ENCODE data around the gene ENKD1. TPM values are rescaled to one million over a fixed set of nuclear protein-coding genes. Genes with fewer than 3 reads are reported as not detected.

Gene ENKD1
- polyA plus RNA-seq, 4 donors: 4.1 to 13.2 (median 12.2) TPM

DNA sequence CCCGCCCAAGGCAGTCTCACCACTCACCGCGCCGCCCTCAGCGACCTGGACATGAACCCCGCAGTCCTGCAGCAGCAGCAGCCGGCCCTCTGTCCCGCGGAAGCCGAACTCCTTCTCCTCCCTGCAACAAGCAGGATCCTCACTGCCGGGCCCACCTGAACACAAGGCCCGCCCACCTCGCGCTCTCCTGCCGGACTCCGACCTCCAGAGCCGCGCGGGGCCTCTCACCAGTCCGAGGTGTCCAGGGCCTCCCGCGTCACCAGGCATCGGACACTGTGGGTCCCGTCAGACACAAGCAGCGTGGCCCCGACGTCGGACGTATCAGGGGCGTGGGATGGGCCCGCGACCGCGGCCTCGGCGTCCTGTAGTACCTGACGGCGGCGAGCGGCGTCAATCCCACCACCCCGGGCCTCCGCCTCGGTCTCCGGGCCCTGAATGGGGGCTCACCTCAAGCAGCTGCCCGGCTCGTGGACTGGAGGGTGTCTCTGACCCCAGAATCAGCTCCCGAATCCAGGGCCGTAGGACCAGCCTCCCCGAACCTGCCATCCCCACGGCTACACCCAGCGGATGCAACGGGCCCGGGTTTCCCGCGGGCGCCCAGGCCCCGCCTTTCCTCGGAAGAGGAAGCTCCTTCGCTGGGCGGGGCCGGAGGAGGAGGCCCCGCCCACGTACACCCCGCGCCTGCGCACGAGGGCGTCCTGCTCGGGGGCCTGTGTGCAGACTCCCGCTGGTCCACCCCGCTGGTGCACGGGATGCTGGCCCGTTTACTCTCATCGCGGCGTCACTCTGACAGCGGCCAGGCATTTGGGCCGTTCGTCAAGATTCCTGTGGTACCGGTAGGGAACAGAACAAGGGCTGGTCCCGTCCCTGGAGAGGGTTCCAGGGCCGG, 6.6 kb downstream of the ENKD1 start, which contains the start of gene ACD:
ACD (minus strand) TSS at position 586 of the 889 bp plus-strand sequence; CDS start at position 546, 40 bp downstream.
- FAIRE-seq (no peak), DNase-seq (peak; percentile 93 to 96)
- Histone ChIP-seq H3K4me1 (ENCODE audit: control insufficient read depth in 3 of 3, insufficient read depth in 2 of 3, low read depth in 1 of 3, low read length in 2 of 3) (peaks cover 0 to 14% (median 0%) of the 10 kb centered on the region in 3 donors), H3K27ac (ENCODE audit: low read depth in 1 of 3, low read length in 2 of 3) (peak within 1 kb of the TSS; percentile 87 to 99 (median 98)), H3K36me3 (ENCODE audit: control insufficient read depth in 3 of 3, insufficient read depth in 2 of 3, low read depth in 1 of 3, low read length in 3 of 3) (peaks cover 0 to 50% (median 2%) of the 10 kb centered on the region in 3 donors), H3K4me3 (ENCODE audit: low read depth in 1 of 3, low read length in 3 of 3) (peak within 1 kb of the TSS; percentile 74 to 99 (median 80)), H3K27me3 (ENCODE audit: control insufficient read depth in 3 of 3, insufficient read depth in 3 of 3, low read length in 3 of 3) (peaks cover 0 to 6% (median 0%) of the 10 kb centered on the region in 3 donors), H3K9me3 (ENCODE audit: control insufficient read depth in 2 of 2, insufficient read depth in 1 of 2, low read depth in 1 of 2, low read length in 1 of 2) (no peaks in the 10 kb centered on the region)
- WGBS, 3 donors: 0% methylated on average over 70 to 83 of the region's 83 CpGs

DNA sequence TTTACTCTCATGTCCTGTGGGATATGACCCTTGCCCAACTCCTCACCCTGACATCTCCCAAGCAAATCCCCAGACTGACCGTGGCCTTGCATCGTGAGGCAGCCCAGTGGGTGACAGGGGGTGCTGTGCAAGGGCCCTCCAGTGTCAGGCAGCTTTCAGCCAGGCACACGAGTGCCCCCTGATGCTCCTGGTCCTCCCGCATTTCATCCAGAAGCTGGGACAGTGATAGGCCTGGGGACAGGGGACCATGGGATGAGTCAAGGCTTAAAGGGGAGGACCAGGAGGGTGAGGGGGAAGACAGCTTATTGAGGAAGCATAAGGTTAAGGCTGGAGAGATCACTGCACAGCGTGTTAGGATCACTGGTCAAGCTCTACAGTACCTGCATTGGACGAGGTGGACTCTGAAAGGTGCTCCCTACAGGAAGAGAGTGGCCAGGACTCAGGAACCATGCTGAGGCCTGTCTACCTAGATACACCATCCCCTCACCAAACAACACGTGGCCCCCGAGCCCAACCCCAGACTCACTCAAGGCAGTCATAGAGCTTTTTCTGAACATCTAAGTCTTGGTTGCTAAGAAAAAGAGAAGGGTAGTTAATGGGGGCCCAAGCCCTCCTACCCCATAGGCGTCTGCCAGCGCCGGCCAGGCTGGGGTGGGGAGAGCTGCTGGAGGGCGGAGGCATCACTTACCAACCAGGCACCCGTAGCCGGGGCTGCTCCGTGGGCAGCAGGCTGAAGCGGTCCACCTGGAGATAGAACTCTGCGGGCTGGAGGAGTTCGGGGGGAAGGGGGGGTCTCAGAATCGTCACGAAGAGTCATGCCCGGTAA, 7.5 kb downstream of the ENKD1 start:
- FAIRE-seq (no peak), DNase-seq (no peak)

DNA sequence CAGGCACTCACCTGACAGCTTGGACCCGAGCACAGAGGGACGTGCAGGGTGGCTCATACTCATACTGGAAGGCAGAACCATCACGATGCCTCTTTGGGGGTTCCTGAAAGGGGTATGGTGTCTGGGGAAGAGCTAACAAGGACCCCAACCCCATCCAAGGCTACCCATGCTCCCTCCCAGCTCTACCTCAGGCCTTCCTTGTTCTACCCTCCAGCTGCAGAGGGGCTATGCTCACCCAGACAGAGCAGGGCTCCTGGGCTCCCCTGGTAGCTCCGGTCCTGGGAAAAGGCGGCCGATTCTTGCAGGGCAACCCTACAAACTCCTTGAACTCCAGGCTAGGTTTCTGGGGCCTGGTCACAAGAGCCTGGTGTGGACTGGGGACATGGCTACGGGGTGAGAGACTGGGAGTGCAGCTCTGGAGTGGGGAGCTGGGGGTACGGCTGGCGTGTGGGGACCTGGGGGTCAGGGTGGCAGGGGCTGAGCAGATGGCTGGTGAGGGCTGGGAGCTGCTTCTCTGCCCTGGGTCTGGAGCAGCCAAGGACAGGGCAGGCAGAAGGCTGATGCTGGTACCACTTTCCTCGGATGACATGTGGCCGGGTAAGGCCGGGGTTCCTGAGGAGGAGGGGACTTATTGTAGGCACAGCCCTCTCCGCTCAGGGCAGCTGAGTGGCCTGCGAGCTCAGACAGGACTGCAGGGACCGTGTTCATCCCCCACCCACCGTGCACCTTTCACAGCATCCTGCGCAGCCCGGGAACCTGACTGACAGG, 8.6 kb downstream of the ENKD1 start:
- 91 to 95% (median 93%) methylated on average over 18 of the region's 18 CpGs for WGBS, 3 donors
- no peak for FAIRE-seq

More for the DNA sequence above, 7.5 kb downstream of the ENKD1 start:
- peaks cover 0 to 46% (median 2%) of the 10 kb centered on the region in 3 donors for H3K36me3 ChIP-seq (ENCODE audit: control insufficient read depth in 3 of 3, insufficient read depth in 2 of 3, low read depth in 1 of 3, low read length in 3 of 3)
- 32 to 37% (median 35%) methylated on average over 19 to 21 of the region's 21 CpGs for WGBS, 3 donors
- H3K9me3 ChIP-seq (ENCODE audit: control insufficient read depth in 2 of 2, insufficient read depth in 1 of 2, low read depth in 1 of 2, low read length in 1 of 2): no peaks in the 10 kb centered on the region
- H3K27me3 ChIP-seq (ENCODE audit: control insufficient read depth in 3 of 3, insufficient read depth in 3 of 3, low read length in 3 of 3): peaks cover 0 to 15% (median 0%) of the 10 kb centered on the region in 3 donors
- H3K4me1 ChIP-seq (ENCODE audit: control insufficient read depth in 3 of 3, insufficient read depth in 2 of 3, low read depth in 1 of 3, low read length in 2 of 3): peaks cover 0 to 14% (median 0%) of the 10 kb centered on the region in 3 donors
- no peak overlapping the region for H3K27ac ChIP-seq (ENCODE audit: low read depth in 1 of 3, low read length in 2 of 3)
- peak overlapping the region; percentile 74 to 99 (median 80) for H3K4me3 ChIP-seq (ENCODE audit: low read depth in 1 of 3, low read length in 3 of 3)

DNA sequence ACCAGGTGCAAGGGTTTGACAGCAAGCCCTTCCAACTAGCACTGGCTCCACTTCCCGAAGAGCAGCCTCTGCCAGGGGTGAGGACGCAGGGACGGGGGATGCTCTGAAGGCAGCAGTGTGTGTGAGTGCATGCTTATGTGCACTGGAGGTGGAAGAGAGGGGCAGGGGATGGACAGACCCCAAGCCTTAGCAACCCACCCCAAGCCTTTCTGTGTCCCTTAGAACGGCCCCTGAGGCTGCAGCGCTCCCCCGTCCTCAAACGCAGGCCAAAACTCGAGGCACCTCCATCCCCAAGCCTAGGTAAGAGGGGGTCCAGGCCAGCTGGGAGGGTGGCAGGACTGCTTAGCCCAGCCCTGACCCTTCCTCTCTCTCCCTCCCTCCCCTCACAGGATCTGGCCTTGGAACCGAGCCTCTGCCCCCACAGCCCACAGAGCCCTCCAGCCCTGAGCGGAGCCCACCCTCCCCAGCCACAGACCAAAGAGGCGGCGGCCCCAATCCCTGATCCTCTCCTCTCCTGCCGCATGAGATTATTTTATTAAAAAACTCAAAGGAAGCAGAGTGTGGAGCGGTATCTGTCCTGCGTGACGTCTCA, 9.4 kb downstream of the ENKD1 start:
- FAIRE-seq: no peak
- 87 to 94% (median 93%) methylated on average over 16 of the region's 16 CpGs for WGBS, 3 donors
- no peak overlapping the region for H3K4me3 ChIP-seq (ENCODE audit: low read depth in 1 of 3, low read length in 3 of 3)
- DNase-seq: no peak
- peaks cover 0 to 27% (median 2%) of the 10 kb centered on the region in 3 donors for H3K36me3 ChIP-seq (ENCODE audit: control insufficient read depth in 3 of 3, insufficient read depth in 2 of 3, low read depth in 1 of 3, low read length in 3 of 3)
- peaks cover 0 to 3% of the 10 kb centered on the region in 2 donors for H3K9me3 ChIP-seq (ENCODE audit: control insufficient read depth in 2 of 2, insufficient read depth in 1 of 2, low read depth in 1 of 2, low read length in 1 of 2)
- peaks cover 0 to 18% (median 0%) of the 10 kb centered on the region in 3 donors for H3K4me1 ChIP-seq (ENCODE audit: control insufficient read depth in 3 of 3, insufficient read depth in 2 of 3, low read depth in 1 of 3, low read length in 2 of 3)
- H3K27me3 ChIP-seq (ENCODE audit: control insufficient read depth in 3 of 3, insufficient read depth in 3 of 3, low read length in 3 of 3): peaks cover 0 to 30% (median 2%) of the 10 kb centered on the region in 3 donors
- H3K27ac ChIP-seq (ENCODE audit: low read depth in 1 of 3, low read length in 2 of 3): no peak overlapping the region

More for the DNA sequence above, 8.6 kb downstream of the ENKD1 start:
- H3K27me3 ChIP-seq (ENCODE audit: control insufficient read depth in 3 of 3, insufficient read depth in 3 of 3, low read length in 3 of 3): peaks cover 0 to 25% (median 2%) of the 10 kb centered on the region in 3 donors
- peaks cover 0 to 3% of the 10 kb centered on the region in 2 donors for H3K9me3 ChIP-seq (ENCODE audit: control insufficient read depth in 2 of 2, insufficient read depth in 1 of 2, low read depth in 1 of 2, low read length in 1 of 2)
- DNase-seq: no peak
- no peak overlapping the region for H3K4me3 ChIP-seq (ENCODE audit: low read depth in 1 of 3, low read length in 3 of 3)
- peaks cover 0 to 34% (median 2%) of the 10 kb centered on the region in 3 donors for H3K36me3 ChIP-seq (ENCODE audit: control insufficient read depth in 3 of 3, insufficient read depth in 2 of 3, low read depth in 1 of 3, low read length in 3 of 3)
- peaks cover 0 to 18% (median 0%) of the 10 kb centered on the region in 3 donors for H3K4me1 ChIP-seq (ENCODE audit: control insufficient read depth in 3 of 3, insufficient read depth in 2 of 3, low read depth in 1 of 3, low read length in 2 of 3)
- no peak overlapping the region for H3K27ac ChIP-seq (ENCODE audit: low read depth in 1 of 3, low read length in 2 of 3)

DNA sequence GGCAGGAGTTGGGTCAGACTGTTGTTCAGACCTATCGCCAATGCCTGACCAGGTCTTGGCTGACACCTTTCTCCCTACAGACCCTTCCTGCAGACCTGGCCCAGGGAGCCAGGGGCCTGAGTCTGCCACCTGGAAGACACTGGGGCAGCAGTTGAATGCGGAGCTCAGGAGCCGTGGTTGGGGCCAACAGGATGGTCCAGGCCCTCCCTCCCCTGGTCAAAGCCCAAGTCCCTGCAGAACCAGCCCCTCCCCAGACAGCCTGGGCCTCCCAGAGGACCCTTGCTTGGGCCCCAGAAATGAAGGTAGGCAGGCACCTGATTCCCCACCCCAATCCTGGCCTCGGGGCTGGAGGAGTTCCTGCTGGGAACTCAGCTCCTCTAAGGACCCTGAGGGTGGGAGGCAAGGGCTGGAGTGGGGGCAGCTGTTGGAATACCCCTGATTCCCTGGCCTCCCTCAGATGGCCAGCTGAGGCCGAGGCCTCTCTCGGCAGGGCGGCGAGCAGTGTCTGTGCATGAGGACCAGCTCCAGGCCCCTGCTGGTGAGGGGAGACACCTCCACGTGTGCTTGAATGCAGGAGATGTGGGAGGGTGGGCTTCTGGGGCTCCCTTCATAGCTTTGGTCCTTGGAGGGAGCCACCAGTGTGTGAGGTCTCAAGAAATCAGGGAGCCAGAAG, 10.1 kb downstream of the ENKD1 start:
- peaks cover 0 to 36% (median 6%) of the 10 kb centered on the region in 3 donors for H3K27me3 ChIP-seq (ENCODE audit: control insufficient read depth in 3 of 3, insufficient read depth in 3 of 3, low read length in 3 of 3)
- no peak overlapping the region for H3K4me3 ChIP-seq (ENCODE audit: low read depth in 1 of 3, low read length in 3 of 3)
- H3K27ac ChIP-seq (ENCODE audit: low read depth in 1 of 3, low read length in 2 of 3): no peak overlapping the region
- DNase-seq: no peak
- peaks cover 0 to 27% (median 2%) of the 10 kb centered on the region in 3 donors for H3K36me3 ChIP-seq (ENCODE audit: control insufficient read depth in 3 of 3, insufficient read depth in 2 of 3, low read depth in 1 of 3, low read length in 3 of 3)
- FAIRE-seq: no peak
- peaks cover 0 to 17% (median 0%) of the 10 kb centered on the region in 3 donors for H3K4me1 ChIP-seq (ENCODE audit: control insufficient read depth in 3 of 3, insufficient read depth in 2 of 3, low read depth in 1 of 3, low read length in 2 of 3)
- 84 to 85% (median 85%) methylated on average over 9 of the region's 9 CpGs for WGBS, 3 donors
- peaks cover 0 to 3% of the 10 kb centered on the region in 2 donors for H3K9me3 ChIP-seq (ENCODE audit: control insufficient read depth in 2 of 2, insufficient read depth in 1 of 2, low read depth in 1 of 2, low read length in 1 of 2)

DNA sequence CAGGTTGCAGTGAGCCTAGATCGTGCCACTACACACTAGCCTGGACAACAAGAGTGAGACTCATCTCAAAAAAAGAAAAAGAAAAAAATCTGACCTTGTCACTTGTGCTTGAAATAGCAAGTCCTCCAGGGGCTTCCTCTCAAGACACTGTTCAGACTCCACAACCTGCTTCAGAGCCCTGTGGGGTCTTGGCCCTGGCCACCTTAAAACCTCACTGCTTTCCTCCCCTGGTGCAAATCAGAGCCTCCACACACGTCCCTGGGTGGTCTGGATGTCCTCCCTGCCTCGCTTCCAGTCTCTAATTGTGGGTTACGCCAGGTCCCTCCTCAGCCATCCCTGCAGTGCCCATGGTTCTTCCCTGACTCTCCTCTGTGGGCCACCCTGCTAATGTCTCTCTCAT, 11.2 kb downstream of the ENKD1 start:
- Histone ChIP-seq H3K4me1 (ENCODE audit: control insufficient read depth in 3 of 3, insufficient read depth in 2 of 3, low read depth in 1 of 3, low read length in 2 of 3) (peaks cover 0 to 12% (median 0%) of the 10 kb centered on the region in 3 donors), H3K4me3 (ENCODE audit: low read depth in 1 of 3, low read length in 3 of 3) (no peak overlapping the region), H3K27me3 (ENCODE audit: control insufficient read depth in 3 of 3, insufficient read depth in 3 of 3, low read length in 3 of 3) (peaks cover 0 to 47% (median 6%) of the 10 kb centered on the region in 3 donors), H3K27ac (ENCODE audit: low read depth in 1 of 3, low read length in 2 of 3) (no peak overlapping the region), H3K9me3 (ENCODE audit: control insufficient read depth in 2 of 2, insufficient read depth in 1 of 2, low read depth in 1 of 2, low read length in 1 of 2) (peaks cover 0 to 3% of the 10 kb centered on the region in 2 donors), H3K36me3 (ENCODE audit: control insufficient read depth in 3 of 3, insufficient read depth in 2 of 3, low read depth in 1 of 3, low read length in 3 of 3) (peaks cover 0 to 27% (median 2%) of the 10 kb centered on the region in 3 donors)
- no peak for FAIRE-seq
- no peak for DNase-seq
- 62 to 73% (median 67%) methylated on average over 4 of the region's 4 CpGs for WGBS, 3 donors

DNA sequence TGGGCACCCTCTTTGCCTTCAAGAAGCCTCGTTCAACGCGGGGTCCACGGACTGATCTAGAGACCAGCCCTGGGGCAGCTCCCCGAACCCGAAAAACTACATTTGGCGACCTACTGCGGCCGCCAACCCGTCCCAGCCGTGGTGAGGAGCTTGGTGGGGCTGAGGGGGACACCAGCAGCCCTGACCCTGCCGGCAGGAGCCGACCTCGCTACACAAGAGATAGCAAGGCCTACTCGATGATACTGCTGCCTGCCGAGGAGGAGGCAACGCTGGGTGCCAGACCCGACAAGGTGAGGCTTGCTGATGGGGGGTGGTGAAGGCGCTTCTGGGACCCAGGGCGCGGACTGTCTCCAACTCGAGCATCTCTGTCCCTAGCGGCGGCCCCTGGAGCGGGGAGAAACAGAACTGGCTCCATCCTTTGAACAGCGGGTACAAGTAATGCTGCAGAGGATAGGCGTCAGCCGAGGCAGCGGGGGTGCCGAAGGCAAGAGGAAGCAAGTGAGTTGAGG, 12.1 kb downstream of the ENKD1 start:
- Histone ChIP-seq H3K27me3 (ENCODE audit: control insufficient read depth in 3 of 3, insufficient read depth in 3 of 3, low read length in 3 of 3) (peaks cover 0 to 56% (median 13%) of the 10 kb centered on the region in 3 donors), H3K4me1 (ENCODE audit: control insufficient read depth in 3 of 3, insufficient read depth in 2 of 3, low read depth in 1 of 3, low read length in 2 of 3) (peaks cover 0 to 16% (median 0%) of the 10 kb centered on the region in 3 donors), H3K9me3 (ENCODE audit: control insufficient read depth in 2 of 2, insufficient read depth in 1 of 2, low read depth in 1 of 2, low read length in 1 of 2) (peaks cover 0 to 3% of the 10 kb centered on the region in 2 donors), H3K27ac (ENCODE audit: low read depth in 1 of 3, low read length in 2 of 3) (no peak overlapping the region), H3K36me3 (ENCODE audit: control insufficient read depth in 3 of 3, insufficient read depth in 2 of 3, low read depth in 1 of 3, low read length in 3 of 3) (peaks cover 0 to 27% (median 2%) of the 10 kb centered on the region in 3 donors), H3K4me3 (ENCODE audit: low read depth in 1 of 3, low read length in 3 of 3) (no peak overlapping the region)
- WGBS, 3 donors: 55 to 63% (median 61%) methylated on average over 30 of the region's 30 CpGs
- DNase-seq (no peak), FAIRE-seq (no peak)

Data from small intestine (tissue), 7 donors.